GM20000 (cell line): ENCODE results near the gene KNSTRN.

Source experiments
- DNase-seq: peaks from one replicate; pipeline ENCODE4 v3.0.0; 2012; ENCODE audit warnings: low spot score
- CTCF ChIP-seq: IDR thresholded peaks from 2 replicates; pipeline ENCODE4 v1.5.1; 2012; ENCODE audit warnings: mild to moderate bottlenecking, control low read depth; ENCODE audit errors: extremely low read depth, missing control alignments

KNSTRN gene

GRCh38 chr15:40367686-40368611, 14.6 kb upstream of the KNSTRN start:
- DNase-seq, result peak; percentile 95
- TF ChIP-seq CTCF, result peak; percentile 75

DNA sequence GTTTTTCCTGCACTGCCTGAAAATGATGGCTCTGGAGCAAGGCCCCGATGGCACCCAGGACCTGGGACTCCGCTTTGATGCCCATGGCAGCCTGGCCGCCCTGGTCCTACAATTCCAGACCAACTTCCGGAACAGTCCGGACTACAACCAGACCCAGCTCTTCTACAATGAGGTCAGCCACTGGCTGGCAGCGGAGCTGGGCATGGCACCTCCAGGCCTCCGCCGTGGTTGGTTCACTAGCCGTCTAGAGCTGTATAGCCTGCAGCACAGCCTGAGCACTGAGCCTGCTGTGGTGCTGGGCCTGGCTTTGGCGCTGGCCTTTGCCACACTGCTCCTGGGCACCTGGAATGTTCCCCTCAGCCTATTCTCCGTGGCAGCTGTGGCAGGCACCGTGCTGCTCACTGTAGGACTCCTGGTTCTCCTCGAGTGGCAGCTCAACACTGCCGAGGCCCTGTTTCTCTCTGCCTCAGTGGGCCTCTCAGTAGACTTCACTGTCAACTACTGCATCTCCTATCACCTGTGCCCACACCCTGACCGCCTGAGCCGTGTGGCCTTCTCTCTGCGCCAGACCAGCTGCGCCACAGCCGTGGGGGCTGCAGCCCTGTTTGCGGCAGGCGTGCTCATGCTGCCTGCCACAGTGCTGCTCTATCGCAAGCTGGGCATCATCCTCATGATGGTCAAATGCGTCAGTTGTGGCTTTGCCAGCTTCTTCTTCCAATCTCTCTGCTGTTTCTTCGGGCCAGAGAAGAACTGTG, 13.6 kb upstream of the KNSTRN start:
- no peak for DNase-seq
- no peak for TF ChIP-seq CTCF

DNA sequence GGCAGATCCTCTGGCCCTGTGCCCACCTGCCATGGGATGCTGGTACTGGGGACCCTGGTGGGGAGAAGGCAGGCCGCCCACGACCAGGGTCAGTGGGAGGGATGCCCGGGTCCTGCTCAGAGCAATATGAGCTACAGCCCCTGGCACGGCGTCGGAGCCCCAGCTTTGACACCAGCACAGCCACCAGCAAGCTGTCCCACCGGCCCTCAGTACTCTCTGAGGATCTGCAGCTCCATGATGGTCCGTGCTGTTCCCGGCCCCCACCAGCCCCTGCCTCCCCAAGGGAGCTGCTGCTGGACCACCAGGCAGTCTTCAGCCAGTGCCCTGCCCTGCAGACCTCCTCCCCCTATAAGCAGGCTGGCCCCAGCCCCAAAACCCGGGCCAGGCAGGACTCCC, 13.0 kb upstream of the KNSTRN start:
- DNase-seq, result no peak
- no peak for TF ChIP-seq CTCF

- DNase-seq, result no peak
- TF ChIP-seq CTCF, result no peak
Measured at GRCh38 chr15:40369971-40370370, 12.6 kb upstream of the KNSTRN start.

GRCh38 chr15:40372981-40373380, 9.5 kb upstream of the KNSTRN start:
- no peak for DNase-seq
- no peak for TF ChIP-seq CTCF

DNA sequence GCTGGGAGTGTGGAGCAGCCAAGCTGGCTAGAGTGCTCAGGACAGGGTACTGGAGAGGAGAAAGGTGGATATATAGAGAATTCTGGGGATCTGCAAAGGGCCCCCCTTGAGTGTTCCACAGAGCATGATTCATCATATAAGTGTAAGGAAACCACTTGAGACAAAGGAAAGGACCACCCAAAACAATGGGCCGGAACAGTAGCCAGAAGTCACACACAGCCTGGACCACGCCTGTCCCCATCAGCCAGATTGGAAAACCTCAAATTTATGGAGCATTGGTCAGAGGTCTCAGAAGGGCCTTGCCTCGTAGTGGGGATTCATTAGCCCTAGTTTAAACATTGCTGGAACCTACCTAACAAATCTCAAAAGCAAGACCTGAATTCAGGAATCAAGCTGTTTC, 4.9 kb upstream of the KNSTRN start:
- no peak for DNase-seq
- no peak for TF ChIP-seq CTCF

GRCh38 chr15:40379374-40379773, 3.1 kb upstream of the KNSTRN start:
- no peak for DNase-seq
- no peak for TF ChIP-seq CTCF
